NCI-H187 (cell line): ENCODE results near the gene TRIO.

Source experiments
- DNase-seq, 2 experiments: peaks; one replicate each; lab custom pipeline; 2025; lab: John Stamatoyannopoulos, UW

TRIO gene

DNA sequence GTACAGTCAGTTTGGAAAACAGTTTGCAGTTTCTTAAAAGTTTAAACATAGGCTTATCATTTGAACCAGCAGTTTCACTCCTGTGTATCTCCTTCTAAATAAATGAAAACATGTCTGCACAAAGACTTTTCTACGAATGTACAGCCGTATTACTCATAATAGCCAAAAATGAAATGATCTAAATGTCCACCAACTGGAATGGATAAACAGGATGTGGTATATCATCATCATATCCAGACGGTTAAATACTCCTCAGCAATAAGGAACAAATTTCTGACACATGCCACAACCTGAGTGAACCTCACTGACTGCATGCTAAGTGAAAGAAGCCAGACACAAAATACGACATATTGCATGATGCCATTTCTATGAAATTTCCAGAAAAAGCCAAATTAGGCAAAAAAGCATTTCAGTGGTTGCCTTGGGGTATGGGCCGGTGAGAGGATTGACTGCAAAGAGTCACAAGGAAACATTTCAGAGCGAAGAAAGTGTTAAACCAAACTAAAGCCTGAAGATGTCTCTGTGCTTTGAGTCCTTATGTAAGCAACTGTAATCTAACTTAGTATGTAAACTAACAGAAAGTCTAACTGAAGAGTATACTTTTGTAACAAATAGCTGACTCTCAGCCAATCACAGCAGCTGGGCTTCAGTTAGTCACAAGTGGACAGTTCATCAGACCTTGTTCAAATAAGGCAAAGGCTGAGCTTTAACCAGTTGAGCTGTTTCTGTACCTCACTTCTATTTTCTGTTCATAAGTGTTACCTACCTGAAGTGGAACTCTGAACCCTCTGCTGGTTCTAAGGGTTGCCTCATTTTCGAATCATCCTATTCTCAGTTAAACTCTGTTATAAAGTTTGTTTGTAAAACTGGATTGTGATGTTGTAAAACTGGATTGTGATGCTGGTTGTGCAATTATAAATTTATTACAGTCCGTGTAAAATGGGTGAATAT lies 65.2 kb downstream of the TRIO start:
- DNase-seq = no peak

DNA sequence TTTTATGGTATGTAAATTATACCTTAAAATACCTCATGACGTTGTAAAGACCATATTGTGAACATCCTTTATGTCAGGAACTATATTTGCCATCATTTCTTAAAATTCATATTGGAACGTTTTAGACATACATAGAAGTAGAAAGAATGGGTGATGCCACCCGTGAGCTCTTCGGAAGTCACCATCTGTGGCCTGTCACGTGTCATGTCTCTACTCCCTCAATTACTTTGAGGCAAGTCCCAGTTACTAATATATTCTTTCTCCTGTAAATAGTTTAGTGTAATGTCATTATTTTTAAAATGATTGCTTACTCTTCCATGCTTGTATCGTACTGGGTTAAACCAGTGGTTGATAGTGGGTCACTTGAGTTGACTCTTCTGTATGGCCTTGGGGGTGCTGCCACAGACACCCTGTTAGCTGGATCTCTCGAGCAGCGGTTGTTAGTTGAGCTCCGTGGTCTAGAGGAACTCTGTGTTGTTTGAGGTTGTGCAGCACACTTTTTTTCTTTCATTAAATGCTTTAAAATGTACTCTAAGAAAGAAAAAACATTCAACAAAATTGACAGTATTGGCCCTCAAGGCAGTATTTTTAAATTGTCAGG lies 66.2 kb downstream of the TRIO start:
- DNase-seq = no peak

DNA sequence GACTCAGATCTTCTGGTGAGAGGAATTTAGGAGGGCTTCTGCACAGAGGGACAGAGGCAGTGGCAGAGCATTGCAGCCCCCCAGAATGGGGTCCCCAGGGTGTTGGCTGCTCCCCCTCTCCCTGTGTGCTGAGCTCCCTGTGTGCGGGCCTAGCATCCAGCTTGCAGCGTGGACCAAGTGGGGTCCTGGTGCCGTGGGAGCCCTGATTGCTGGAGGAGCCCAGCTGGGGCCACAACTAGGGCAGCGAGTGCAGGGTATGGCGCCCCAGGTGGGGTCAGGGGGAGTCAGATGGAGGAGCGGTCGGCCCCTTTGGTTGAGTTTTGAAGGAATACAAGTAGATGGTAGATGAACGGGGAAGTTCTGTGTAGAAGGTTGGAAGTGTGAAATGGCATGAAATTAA lies 66.7 kb downstream of the TRIO start:
- DNase-seq = no peak

DNA sequence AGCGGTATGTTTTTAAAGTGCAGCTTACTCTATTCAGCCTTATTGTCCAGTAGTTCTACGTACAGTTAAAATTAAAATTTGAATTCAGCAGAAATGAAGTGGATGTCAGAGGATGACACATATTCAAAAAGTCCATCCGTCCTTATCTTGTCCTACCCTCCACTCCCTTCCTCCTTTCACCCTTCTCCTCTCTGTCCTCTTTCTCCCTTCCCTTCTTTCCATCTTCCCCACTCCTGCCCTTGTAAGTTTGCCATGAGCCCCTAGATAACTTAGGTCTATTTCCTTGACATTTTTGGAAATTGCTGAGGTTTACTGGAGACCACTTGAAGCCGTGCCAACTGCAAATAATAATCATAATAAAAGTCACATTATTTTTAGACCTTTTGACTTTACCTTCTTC lies 67.6 kb downstream of the TRIO start:
- no peak for DNase-seq

DNA sequence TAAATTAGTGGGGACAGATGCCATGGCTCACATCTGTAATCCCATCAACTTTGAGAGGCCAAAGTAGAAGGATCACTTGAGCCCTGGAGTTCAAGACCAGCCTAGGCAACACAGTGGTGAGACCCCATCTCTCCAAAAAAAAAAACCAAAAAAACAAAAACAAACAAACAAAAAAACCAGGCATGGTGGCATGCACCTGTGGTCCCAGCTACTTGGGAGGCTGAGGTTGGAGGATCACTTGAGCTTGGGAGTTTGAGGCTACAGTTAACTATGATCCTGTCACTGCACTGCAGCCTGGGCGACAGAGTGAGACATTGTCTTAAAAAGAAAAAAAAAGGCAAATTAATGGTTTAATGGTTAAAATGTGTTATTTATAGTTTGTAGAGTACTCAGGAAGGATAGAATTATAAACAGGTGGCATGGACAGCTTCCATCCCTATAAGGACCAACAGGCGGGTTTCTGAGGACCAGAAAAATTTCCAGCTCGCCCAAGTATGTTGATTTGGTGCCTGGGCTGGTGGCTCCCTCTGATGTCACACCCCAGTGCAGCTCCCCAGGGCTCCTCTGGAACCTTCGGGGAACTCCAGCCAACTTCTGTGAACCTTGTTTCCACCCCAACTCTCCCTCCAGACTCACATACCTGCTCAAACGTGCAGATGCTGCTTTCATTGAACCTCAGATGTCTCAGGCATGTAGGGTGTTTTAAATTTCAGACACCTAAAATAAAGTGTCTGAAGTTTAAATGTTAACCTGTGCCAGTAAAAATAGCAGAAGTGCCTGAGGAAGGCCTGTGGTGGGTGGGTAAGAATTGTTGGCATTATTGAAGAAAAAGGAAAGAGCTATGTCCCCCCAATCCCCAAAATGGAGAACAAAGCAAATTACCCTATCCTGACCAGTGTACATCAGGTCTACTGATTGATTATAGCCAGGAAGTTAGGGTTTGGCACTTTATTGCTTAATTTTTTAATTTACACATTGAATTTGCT lies 69.0 kb downstream of the TRIO start:
- DNase-seq = no peak

DNA sequence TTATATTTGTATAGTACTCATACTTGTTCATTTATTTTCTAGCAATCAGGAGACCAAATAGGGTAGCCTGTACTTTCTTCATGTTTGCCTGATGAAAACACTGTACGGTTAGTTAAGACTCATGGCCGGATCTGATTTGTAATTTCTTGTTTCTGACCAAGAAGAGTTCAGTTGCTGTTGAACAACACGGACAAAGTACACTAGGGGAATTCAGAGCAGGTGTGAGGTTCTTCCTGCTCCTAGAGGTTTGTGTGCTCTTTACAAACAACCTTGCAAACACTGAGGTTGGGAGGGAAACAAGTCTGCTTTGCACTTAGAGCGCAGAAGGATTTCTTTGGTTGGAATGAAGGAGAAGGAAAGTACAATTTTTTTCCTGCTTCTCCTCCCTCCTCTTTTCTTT lies 69.7 kb downstream of the TRIO start:
- no peak for DNase-seq

DNA sequence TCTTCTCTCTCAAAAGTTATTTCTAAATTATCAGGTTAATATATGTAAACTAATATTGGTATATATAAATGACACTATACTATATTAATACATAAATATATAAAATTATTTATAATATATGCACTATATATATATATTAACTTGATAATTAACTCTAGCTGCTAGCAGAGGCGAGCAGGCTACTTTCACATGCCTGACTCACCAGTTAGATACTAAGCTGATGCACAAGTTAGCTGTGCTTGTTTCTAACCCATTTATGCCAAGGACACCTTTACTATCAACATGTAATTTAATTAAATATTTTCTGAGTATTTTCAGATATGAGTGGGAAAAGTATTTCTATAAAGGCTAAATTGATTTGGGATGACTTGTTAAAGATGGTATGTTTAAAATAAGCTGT lies 70.1 kb downstream of the TRIO start:
- DNase-seq = no peak

DNA sequence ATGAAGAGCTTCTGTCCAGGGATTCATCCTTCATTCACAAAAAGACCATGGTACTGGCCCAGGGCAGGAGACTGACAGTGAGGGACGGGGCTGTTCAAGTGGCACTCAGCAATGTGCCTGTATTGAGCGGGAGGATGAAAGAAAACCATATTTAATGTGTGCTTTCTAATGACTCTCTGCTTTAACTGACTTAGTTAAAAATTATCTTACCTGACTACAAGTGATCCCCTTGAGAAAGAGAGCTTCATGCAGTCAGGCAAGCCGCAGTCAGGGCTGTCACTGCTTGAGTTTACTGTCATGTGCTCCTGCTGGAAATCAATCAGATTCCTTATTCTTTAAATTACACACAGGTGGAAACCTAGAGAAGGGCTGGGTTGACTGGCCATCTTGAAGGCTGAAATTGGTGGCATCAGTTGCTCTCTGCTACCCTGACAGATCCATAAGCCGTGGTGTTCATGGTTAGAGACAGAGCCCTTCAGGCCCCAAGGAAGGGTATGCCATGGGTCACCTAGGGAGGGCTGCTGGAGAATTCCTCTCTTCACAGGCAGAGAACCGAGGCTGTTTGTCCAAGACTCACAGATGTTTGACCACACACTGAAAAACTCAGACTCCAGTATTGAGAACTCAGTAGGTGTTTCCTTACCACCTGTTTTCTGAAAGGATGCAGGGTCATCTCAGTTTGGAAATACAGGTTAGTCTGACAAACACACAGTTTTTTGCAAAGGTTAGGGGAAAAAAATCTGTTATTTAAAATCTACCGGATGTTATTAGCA lies 70.9 kb downstream of the TRIO start:
- DNase-seq = no peak

DNA sequence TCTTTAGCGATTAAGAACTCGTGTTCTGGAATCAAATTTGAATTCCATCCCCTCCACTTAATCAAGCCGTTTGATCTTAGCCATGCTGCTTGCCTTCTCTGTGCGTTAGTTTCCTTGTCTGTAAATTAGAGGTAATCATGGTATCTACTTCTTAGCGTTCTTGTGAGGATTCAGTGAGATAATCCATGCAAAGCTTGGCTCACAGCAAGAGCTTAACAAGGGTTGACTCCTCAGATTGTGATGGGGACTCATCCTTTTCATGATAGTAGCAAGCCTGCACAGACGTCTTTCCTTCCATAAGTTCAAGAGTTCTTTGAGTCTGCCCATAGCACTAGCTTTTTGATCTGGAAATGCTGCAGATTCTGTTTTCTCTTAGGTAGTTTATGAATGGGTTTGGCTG lies 72.8 kb downstream of the TRIO start:
- DNase-seq = no peak

DNA sequence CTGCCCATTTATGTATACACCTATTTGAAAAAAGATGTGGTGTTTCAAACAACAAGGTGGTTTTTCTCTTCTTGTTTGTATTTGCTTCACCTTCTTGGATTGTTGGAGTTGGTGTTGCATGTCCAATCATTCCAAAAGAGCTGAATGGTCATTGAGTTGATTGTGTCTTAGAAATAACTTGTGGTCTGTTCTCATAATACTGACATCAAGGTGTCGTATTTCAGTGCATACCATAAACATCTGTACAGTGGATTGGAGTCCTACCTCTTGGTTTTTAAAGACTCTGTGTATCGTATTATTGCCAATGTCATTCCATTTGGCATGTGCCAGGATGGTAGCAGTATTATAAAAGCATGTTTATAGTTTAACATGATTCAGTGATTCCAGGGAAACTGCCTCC lies 73.2 kb downstream of the TRIO start:
- no peak for DNase-seq

DNA sequence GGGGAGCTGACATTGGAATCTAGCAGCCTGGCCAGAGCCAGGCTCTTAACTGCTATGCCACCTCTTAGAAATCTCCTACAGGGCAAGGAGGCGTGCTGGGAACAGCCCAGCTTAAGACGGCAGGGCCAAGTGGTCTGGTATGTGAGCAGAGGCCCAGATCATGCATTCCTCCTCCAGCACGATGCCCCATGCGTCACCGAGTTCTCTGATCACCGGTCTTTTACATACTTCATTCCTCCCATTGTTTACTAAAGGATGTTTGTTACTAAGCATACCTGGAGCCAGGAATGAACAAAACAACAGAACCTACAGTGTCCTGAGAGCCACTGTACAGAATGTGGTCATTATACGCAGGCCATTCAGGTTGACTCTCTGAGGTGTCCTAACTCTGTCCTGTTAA lies 73.8 kb downstream of the TRIO start:
- DNase-seq = no peak

DNA sequence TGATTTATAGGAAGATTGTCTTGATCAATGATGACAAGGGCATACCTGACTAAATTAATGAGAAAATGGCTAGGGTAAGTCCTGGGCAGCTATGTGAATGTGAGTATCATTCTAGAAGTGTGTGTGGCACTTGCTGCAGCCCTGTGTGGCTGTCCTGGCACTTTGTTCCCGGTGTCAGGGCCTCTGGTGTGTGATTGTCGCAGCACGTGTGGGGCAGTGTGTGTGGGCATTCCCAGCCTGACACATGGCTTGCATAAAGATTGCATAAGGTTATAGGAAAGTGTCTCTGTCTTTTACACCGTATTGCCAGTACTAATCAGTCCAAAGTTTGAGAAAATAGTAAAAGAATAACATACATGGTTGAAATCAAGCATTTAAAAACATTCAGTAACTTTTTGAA lies 74.4 kb downstream of the TRIO start:
- no peak for DNase-seq

DNA sequence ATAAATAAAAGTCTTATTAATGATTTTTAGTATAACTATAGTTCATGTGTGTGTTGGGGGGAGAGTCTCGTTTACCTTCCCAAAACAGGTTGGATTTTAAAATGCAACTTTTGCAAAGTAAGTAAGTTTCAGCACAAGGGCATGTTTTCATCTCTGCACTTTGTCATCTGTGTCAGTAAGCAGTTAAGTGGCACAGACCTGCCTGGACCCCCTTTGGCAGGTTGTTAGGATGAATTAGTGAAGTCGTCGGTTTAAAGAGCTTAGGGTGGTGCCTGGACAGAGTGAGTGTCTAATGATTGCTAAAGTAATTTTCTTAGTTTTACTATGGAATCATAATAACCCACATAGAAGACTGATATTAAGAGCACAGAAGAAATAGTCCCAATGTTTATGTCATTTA lies 74.9 kb downstream of the TRIO start:
- no peak for DNase-seq

DNA sequence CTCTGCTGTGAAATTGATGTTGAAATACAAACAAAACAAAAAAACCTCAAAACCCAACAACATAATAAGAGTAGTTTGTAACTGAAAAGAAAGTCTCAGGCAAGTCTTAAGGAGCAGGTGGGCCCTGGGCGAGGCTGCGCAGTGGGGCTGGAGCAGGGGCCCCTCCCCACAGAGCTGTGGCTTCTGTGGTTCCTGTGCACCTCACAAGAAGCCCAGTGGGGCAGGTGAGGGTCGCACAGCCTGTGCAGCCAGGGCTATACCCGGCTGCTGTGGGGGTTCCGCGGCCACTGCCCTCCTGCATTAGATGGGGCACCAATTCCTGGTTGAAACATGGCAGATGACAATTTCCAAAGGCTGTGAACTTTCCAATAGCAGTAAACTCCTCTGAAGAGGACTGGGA lies 75.3 kb downstream of the TRIO start:
- DNase-seq = no peak

DNA sequence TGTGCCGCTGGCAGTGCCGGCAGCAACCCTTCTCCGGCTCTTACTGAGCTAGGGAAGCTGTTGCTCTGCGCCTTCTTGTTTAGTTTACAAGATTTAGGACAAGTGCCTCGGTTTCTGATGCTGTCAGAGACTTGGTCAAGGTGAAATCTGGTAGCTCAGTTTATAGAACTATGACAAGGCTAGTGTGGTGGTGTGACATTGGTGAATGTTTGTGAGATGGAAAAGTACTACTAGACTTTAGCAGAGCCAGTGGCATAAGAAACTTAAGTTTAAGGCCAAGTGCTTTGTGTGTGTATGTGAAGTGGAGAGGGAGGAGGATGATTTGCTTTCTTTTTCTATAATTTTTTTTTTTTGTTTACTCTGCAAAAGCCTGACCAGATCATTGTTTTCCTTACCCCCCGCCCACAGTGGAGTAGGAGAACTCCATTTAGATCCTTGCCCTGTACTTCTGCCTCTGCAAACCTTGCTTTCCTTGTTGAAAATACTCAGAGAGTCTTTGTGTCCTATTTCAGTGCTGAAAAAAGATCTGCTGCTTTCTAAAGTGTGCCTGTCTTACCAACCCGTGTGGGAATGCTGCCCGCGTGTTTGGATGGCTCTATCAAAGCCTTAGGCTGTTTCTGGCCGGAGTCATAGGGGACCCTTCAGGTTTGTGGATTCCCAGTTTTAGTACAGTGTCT lies 75.9 kb downstream of the TRIO start:
- DNase-seq = no peak

DNA sequence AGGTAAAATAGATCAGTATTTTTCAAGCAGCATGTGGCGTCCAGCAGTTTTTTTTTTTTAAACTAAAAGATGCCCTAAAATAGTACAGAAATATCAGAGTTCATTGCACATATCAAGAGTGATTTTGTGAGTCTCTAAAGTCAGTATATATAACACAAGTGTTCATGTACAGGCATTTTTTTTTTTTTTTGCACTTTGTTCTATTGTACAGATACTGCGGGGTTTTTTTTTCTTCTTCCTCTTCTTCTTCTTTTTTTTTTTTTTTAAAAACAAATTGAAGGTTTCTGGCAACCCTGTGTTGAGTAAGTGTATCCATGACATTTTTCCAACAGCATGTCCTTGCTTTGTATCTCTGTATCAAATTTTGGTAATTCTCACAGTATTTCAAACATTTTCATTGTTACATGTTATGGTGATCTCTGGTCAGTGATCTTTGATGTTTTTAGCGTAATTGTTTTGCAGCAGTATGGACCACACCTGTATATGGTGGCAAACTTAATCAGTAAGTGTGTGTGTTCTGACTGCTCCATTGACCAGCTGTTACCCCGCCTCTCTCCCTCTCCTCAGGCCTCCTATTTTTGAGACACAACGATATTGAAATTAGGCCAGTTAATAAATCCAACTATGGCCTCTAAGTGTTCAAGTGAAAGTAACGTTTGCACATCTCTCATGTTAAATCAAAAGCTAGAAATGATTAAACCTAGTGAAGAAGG lies 76.8 kb downstream of the TRIO start:
- no peak for DNase-seq

DNA sequence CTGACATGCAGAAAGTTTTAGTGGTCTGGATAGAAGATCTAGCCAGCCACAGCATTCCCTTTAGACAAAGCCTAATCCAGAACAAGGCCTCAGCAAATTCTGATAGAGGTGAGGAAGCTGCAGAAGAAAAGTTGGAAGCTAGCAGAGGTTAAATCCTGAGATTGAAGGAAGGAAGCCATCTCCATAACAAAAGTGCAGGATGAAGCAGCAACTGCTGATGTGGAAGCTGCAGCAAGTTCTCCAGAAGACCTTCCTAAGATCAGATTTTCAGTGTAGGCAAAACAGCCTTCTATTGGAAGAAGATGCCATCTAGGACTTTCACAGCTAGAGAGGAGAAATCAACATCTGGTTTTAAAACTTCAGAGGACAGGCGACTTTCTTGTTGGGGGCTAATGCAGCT lies 77.5 kb downstream of the TRIO start:
- no peak for DNase-seq

DNA sequence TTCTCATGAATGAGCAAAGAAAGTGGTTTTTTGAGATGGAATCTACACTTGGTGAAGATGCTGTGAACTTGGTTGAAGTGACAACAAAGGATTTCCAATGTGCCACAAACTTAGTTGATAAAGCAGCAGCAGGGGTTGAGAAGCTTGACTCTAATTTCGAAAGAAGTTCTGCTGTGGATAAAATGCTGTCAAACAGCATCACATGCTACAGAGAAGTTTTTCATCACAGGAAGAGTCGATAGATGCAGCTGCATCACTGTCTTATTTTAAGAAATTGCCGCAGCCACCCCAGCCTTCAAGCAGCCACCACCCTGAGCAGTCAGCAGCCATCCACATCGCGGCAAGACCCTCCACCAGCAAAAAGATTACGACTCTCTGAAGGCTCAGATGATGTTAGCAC lies 78.6 kb downstream of the TRIO start:
- DNase-seq = no peak

DNA sequence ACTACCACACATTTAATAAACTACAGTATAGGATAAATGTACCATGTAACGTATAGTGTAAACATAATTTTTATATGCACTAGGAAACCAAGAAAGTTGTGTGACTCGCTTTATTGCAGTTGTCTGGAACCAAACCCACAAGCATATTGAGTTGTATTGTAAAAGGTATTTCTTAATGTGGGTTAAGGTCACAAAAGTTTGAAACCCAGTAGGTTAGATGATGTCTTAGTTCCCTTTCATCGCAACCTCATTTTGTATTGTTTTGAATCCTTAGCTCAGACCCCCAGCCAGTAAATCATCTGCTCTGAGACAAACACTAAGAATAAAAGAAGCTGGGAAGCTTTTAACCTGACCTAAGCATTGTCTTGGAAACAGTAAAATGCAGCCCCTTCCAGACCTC lies 79.1 kb downstream of the TRIO start:
- DNase-seq = no peak

DNA sequence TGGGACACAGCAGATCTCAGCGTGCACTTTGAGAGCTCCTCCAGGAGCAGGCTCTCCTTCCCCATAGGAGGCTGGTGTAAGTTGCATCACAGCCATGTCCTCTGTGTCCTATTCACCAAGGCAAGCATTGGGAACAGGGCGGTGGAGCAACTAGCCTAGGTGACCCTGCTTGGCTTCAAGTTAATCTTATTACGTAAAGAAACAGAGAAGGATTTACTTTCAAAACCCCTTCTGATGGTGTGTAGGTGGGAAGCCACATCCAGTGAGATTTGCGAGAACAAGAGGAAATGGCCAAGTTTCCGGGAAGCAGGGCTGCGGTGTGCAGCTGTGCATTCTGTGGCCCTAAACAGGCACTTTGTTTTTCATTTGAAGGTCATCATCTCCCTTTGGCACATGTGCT lies 80.2 kb downstream of the TRIO start:
- DNase-seq = no peak
